Measurements from ENCODE around the gene CD180. TPM values are rescaled to one million over a fixed set of nuclear protein-coding genes. Genes with fewer than 3 reads are reported as not detected.
"Not testable (repeated sequence)": the region's sequence is repeated elsewhere in the genome, so short reads cannot be mapped to it uniquely, and the experiment has no call there.

CD180 gene
- total RNA-seq, 1 donor from 2014 or later = 2.1 TPM

DNA sequence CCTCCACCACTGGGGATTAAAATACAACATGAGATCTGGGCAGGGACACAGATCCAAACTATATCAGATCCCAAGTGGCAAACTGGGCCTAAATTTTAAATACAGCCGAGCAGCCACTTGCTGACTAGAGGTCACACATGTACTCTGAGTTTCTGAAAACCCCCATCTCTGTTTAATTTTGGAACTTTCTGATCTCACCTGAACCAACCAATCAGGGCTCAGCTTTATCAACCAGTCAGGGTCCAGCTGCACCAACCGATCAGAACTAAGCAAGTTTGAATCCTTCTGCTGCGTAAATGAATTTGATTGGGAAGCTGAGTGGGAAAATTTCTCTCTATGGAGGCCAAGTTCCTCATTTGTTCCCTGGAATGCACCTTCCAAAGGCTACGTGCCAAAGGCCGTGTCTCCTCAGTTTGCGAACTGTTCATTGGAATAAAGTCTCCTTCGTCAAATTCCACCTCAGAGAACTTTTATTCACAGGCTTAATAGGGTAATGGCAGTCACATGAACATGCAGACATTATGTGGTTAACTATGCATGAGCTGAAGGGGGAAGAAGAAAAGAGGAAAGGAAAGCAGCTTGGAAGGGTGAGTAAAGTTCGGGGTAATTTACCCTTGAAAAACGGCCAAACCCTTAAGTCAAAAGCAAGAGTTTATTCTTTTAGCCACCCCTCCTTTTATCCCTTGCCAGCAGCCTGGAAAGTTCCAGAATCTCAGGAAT lies 3.7 kb downstream of the CD180 start:
- intact Hi-C loops (cut with micrococcal nuclease) = no loop called here

DNA sequence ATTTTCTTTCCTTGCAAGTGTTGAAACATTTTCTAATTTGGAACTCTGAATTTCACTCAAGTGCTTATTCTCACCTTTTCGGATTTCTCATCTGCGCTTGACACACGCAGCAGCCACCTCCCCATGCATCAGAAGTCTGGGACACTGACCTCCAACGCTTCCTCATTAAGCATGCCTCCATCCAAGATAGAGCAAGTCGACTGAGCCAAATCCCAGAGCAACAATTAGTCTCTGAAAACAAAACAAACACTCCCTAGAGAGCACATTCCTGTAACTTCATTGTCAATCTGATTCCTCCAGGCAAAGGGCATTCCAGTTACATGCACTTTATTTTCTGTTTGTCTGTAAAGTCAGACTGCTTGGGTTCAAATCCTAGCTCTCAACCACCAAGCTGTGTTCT lies 5.7 kb downstream of the CD180 start:
- intact Hi-C loops (cut with micrococcal nuclease) = no loop called here

DNA sequence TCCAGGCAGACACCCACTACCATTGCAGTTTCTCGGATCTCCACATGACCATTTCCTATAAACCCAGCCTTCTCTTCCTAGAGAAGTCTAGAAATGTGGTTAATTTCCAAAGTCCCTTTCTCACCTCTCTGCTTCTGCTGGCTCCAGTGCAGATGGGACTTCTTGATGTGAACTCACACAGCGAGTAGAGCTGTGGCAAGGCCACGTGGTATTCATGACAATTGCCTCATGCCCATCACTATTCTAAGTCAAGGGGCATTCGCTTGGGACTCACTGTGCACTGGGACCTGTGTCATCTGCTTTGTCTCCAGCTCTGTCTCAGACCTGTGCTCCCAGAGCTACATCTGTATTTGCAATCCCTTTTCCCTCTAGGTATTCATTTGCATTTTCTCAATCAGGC lies 6.2 kb downstream of the CD180 start:
- intact Hi-C loops (cut with micrococcal nuclease) = no loop called here

DNA sequence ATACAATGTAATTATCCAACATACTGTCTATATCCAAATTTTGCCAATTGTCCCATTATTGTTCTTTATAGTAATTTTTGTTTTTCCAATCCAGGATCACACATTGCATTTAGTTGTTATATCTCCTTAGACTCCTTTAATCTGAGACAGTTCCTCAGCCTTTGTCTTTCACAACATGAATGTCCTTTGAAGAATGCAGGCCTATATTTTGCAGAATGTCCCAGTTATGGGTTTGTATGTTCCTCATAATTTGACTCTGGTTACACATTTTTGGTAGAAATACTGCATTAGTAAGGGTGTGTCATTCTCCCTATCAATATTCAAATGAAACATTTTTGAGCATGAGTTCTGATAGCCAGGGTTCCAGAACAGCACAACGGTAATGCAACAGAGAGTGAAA lies 6.7 kb downstream of the CD180 start:
- intact Hi-C loops (cut with micrococcal nuclease) = no loop called here

GRCh38 chr5:67189079-67189354 lies 7.6 kb downstream of the CD180 start:
- intact Hi-C loops (cut with micrococcal nuclease) = no loop called here

DNA sequence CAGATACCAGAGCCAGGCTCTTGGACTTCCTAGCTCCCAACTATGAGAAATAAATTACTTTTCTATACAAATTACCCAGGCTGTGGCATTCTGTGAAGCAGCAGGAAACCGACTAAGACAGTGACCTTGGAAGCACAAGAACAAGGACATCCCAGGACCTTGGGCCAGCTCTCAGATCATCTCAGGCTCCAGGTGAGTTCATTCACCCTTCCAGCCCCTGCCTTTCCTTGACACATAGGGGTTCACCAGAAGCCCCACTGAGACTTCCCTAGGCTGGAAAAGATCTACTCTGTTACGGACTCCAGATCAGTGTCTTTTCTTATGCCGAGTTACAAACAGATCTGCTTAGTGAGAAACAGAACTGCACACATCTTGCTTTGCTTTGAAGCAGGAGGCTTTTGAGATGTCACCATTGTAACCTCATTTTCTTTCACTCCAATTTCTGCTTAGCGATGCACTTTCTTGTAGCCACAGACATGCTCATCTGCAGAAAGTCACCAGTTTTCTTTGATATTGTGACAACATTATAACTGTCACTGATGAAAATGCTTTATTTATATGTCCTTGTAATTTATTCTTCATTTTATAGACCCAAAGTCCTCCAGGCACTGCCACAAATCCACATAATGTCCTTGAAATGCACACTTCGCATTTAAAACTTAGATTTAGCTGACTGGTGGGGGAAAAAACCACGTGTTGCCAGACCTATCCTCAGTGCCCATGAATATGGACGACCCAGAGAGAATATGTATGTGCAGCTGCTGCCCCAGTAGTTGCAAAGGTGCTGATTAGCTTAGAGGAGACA lies 8.1 kb downstream of the CD180 start:
- intact Hi-C loops (cut with micrococcal nuclease) = loop anchor here (1.0 kb wide), 1 partner anchor 19 kb away; no protein-coding TSS in a partner anchor

DNA sequence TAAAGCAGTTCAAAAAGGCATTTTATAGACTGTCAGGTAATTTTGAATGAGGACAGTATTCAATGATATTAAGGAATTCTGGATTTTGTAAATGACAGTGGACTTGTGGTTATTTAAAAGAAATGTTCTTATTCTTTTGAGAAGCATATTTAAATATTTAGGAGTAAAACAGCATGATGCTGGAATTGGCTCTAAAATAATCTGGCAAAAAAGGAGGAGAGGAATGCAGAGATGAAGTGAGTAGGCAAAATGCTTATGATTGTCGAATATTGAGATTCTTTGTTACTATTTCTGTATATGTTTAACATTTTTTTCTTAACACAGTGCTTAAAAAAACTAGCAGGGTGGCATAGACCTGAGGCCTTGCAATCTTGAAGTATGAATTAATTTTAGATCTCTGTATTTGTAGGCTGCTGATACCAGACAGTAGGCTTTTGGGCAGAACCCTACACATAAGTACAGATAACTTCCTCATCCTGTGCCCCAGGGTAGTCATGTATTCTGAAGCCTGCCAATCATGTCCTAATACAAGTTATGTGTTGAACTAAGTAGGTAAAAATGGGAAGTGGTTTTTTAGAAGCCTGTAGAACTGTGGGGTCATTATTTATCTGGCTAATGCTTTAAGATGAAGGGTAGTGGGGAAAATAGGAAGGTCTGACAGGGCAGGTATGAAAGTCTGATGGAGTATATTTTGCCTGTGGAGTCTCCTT lies 9.4 kb downstream of the CD180 start:
- intact Hi-C loops (cut with micrococcal nuclease) = no loop called here

- intact Hi-C loops (cut with micrococcal nuclease) = loop anchor here (2.0 kb wide), 1 partner anchor 15 kb away; no protein-coding TSS in a partner anchor
Measured at GRCh38 chr5:67183859-67184258, 12.7 kb downstream of the CD180 start.

DNA sequence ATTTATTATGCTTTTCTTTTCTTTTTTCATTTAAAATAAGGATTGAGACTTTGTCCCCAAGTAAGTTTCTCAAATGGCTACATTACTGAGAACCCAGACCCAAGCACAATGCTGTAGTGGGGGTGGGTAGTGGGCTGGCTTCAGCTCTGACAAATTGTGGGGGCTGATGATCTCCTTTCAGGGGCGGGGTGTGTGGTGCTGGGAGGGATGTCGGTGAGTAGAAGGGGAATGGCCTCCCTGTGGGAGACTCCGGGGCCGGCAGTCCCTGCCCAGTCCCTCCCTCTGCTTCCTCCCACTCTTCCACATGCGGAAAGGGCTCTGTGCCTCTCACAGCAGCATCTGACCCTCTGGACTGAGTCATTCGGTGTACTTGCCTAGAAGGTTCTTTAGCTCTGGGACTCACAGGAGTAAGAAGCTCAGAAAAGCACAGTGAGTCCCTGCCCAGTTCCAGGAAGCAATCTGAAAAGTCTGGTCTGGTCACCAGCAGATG lies 14.3 kb downstream of the CD180 start:
- intact Hi-C loops (cut with micrococcal nuclease) = loop anchor here (2.0 kb wide), 1 partner anchor 16 kb away; no protein-coding TSS in a partner anchor

DNA sequence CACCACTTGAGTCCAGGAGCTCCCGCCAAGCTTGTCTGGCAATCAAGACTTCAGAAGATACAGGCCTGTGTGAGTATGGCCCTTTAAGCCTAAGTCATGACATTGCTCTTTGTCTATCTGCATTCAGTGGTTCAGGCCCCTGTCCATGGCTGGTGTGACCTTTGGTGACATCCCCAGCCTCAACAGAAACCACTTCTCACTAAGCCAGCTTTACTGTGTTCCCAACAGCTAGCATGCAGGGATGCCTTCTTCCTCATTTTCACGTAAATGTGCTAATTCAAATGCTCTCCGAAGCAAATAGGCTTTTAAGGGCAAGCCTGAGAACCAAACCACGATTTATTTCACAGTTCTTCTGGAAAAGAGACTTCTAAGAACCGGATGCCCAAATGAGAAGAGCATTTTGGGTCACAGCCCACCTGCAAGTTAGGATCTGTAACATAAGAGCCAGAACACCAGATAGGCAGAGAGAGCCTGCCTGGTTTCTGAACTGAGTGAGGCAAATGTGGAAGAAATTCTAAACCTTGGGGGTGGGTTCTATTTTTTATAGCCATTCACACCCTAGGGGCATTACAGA lies 14.9 kb downstream of the CD180 start:
- intact Hi-C loops (cut with micrococcal nuclease) = loop anchor here (1.0 to 2.0 kb wide), 2 partner anchors 13 to 17 kb away; no protein-coding TSS in a partner anchor

DNA sequence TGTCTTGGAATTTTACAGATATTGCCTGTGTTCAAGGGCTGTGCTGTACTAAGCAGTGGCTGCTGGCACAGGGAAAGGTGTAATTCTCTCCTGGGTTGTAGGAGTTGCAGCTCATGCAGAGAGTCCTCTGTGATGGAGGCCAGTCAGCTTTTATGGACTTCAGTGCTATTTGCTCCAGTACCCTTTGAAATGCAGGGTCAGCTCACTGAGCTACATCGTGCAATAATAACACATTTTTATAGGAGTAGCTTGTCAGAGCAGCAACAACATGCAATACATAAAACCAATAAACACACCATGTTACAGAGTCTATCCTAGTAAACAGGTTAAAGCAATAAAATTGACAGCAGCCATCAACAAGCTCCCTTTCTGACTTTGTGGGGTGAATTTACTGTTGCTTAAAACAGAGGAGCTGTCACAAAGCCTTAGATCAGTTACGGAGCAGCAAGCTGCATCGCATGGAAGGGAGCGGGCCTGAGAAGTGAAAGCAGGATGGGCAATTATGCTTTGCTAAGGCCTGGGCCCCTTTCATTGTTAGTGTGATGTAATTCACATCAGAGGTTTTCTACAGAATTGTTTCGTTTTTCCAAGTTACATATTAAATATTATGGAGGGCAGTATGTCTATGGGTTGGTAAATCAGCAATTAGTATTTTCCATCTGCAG lies 16.8 kb downstream of the CD180 start:
- intact Hi-C loops (cut with micrococcal nuclease) = no loop called here

DNA sequence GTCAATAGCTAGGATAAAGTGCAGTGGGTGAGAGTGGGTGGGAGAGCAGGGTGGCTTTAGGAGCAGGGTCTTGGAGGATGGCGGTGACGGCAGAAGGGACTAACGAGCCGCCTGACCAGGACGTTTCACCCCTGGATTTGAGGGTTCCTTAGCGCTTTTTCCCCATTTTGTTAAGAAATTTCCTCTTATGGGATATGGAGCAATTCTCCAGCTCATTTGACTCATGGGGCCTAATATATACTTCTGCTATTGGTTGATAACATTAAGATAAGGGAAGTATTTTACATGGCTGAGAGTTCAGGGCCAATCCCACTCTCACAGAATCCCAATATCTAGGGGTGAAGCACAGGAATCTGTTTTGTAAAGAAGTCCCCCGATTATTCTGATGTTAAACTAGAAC lies 17.6 kb downstream of the CD180 start:
- intact Hi-C loops (cut with micrococcal nuclease) = no loop called here

DNA sequence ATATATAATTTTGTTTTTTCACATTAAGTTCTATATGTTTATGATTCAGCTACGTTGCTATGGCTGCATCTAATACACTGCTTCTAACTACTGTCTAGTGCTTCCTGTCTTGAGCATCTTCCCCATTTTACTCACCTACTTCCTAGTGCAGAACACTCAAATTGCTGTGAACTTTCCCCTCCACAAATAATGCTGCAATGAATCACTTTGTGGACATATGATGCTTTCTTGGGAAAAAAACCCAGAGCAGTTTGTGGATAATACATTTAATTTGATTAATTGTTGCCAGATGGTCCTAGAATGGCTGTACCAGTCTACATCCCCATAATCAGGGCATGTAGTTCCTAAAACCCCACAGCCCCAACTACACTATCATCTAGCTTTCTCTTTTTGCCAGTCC lies 18.5 kb downstream of the CD180 start:
- intact Hi-C loops (cut with micrococcal nuclease) = no loop called here

GRCh38 chr5:67176936-67177335 lies 19.7 kb downstream of the CD180 start:
- intact Hi-C loops (cut with micrococcal nuclease) = no loop called here

DNA sequence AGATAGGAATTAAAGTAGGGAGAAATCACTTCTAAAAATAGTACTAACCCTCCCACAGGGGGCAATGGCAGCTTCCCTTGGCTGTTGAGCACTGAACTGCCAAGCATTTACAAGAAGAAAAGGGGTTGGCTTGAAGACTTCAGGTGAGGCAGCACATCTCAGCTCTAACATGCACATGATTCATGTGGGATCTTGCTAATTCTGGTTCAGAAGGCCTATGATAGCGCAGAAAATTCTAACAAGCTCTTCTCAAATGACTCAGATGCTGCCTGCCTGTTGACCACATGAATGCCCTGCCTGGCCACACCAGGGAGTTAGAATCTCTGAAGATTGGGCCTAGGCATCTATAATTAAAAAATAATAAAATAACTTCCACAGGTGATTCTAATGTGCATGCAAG lies 22.6 kb downstream of the CD180 start:
- intact Hi-C loops (cut with micrococcal nuclease) = no loop called here

- intact Hi-C loops (cut with micrococcal nuclease) = not testable (repeated sequence)
Measured at GRCh38 chr5:67173351-67173750, 23.2 kb downstream of the CD180 start.

- intact Hi-C loops (cut with micrococcal nuclease) = no loop called here
Measured at GRCh38 chr5:67170767-67171166, 25.8 kb downstream of the CD180 start.

DNA sequence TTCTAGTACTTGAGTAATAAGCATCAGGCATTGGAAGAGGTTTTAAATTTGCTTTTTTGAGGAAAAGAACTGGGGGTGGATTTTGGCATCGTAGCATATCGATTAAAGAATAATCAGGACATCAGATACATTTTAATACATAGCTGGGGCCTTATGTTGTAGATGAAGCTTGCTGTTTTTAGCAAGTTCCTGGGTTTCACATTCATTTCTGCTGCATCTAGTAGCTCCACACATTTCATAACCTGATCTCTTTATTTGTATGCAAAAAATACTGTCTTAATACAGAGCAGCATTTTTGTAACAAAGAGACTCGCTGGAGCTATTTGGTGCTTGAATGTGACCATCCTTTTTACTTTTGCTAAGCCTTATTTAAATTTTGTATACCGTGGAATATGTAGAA lies 28.5 kb downstream of the CD180 start:
- intact Hi-C loops (cut with micrococcal nuclease) = loop anchor here (1.0 to 10.0 kb wide), 8 partner anchors 13 to 1446 kb away; partner anchors contain the start of genes MAST4, NLN, SGTB and SREK1

DNA sequence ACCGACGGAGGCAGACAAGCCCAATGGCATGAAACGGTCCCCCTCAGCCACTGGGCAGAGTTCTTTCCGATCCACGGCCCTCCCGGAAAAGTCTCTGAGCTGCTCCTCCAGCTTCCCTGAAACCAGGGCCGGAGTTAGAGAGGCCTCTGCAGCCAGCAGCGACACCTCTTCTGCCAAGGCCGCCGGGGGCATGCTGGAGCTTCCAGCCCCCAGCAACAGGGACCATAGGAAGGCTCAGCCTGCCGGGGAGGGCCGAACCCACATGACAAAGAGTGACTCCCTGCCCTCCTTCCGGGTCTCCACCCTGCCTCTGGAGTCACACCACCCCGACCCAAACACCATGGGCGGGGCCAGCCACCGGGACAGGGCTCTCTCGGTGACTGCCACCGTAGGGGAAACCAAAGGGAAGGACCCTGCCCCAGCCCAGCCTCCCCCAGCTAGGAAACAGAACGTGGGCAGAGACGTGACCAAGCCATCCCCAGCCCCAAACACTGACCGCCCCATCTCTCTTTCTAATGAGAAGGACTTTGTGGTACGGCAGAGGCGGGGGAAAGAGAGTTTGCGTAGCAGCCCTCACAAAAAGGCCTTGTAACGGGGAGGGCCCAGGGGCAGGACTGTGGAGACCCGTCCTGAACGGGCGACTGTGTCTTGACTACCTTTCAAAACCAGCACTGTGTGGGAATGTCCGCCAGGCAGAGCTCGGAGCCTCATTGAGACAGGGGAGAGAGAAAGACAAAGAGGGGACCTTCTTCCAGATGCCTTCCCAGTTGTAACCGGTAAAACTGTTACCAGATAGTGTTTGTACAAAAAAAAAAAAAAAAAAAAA lies 29.9 kb downstream of the CD180 start:
- intact Hi-C loops (cut with micrococcal nuclease) = loop anchor here (1.0 to 10.0 kb wide), 17 partner anchors 9 to 1444 kb away; partner anchors contain the start of genes ERBIN, MAST4, NLN and SGTB

All from T-helper 1 cell treated with Interleukin-12 subunit alpha and Interleukin-12 subunit beta and Interleukin-4 antibody, amounts not matched to agents 30 ng/mL and 1 ng/mL, for 36 hours (primary cell).